ENCODE data around the gene PPBP.

DNA sequence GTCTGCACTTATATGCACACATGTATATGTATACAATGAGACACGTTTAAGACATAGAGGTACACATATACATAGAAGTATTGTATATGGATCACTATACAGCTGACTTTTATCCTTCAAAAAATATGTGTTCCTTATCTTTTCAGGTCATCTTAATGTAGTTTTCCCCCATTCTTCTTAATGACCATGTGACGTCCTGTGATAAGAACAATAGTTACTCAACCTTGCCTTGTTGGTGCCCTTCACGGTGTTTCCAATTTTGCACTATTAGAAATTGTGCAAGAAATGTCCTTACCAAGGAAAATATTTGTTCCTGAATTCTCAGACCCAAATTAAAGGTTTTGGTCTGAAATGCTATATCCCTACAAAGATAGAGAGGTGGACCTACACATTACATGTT, 1.0 kb upstream of the PPBP start:
- TF ChIP-seq EP300 (IDR thresholded peaks at IDR 0.05; ENCODE audit: low read depth) (no peak), POLR2A (IDR thresholded peaks at IDR 0.05) (no peak), POLR2AphosphoS5 (IDR thresholded peaks at IDR 0.05) (no peak)
- TF ChIP-seq, protein P1, sequence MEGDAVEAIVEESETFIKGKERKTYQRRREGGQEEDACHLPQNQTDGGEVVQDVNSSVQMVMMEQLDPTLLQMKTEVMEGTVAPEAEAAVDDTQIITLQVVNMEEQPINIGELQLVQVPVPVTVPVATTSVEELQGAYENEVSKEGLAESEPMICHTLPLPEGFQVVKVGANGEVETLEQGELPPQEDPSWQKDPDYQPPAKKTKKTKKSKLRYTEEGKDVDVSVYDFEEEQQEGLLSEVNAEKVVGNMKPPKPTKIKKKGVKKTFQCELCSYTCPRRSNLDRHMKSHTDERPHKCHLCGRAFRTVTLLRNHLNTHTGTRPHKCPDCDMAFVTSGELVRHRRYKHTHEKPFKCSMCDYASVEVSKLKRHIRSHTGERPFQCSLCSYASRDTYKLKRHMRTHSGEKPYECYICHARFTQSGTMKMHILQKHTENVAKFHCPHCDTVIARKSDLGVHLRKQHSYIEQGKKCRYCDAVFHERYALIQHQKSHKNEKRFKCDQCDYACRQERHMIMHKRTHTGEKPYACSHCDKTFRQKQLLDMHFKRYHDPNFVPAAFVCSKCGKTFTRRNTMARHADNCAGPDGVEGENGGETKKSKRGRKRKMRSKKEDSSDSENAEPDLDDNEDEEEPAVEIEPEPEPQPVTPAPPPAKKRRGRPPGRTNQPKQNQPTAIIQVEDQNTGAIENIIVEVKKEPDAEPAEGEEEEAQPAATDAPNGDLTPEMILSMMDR (IDR thresholded peaks at IDR 0.05): no peak

Data from transverse colon (tissue), 4 donors.